HCT116 (cell line): ENCODE measurements around the gene RHBDD1.

Experiments
- EGR1 ChIP-seq: IDR thresholded peaks from 2 replicates; pipeline ENCODE4 v1.6.1; 2012; ENCODE audit warnings: low read depth
- EZH2phosphoT487 ChIP-seq: fragments of 200-600 bp; IDR thresholded peaks from 2 replicates; pipeline ENCODE4 v1.6.1; 2018; ENCODE audit warnings: antibody characterized with exemption, borderline replicate concordance
- POLR2A ChIP-seq: IDR thresholded peaks from 2 replicates; pipeline ENCODE4 v1.7.0; 2011; ENCODE audit warnings: borderline replicate concordance; ENCODE audit not compliant: insufficient read depth, insufficient read length; ENCODE audit errors: extremely low read depth
- POLR2AphosphoS5 ChIP-seq: IDR thresholded peaks from 2 replicates; pipeline ENCODE4 v1.6.1; 2011; ENCODE audit warnings: mild to moderate bottlenecking, low read depth, low read length, moderate library complexity
- RAD21 ChIP-seq: IDR thresholded peaks from 2 replicates; pipeline ENCODE4 v1.6.1; 2012; ENCODE audit warnings: low read depth, mild to moderate bottlenecking
- TCF7L2 ChIP-seq: IDR thresholded peaks from 2 replicates; pipeline ENCODE4 v1.7.0; 2011; ENCODE audit warnings: borderline replicate concordance, inconsistent platforms; ENCODE audit not compliant: insufficient read depth, insufficient read length; ENCODE audit errors: extremely low read depth
- ZNF274 ChIP-seq: fragments of 200-500 bp; sonication (Bioruptor generic); IDR thresholded peaks from 2 replicates; pipeline ENCODE4 v1.6.1; 2014; ENCODE audit warnings: mild to moderate bottlenecking, low read depth, low read length, inconsistent platforms
- TF ChIP-seq, protein P1 (sequence below): IDR thresholded peaks from 2 replicates; pipeline ENCODE4 v1.6.1; 2012; ENCODE audit warnings: low read depth
- TF ChIP-seq, protein P2 (sequence below), 3 experiments: fragments of 200-600 bp in 1 of 3; sonication (generic) in 1 of 3; IDR thresholded peaks in 2 of 3; conservative IDR thresholded peaks in 1 of 3; 2 replicates each; pipeline ENCODE4 v1.5.1; 2012 to 2017; ENCODE audit warnings: low read depth in 2 of 3, low read length in 2 of 3, antibody characterized with exemption in 1 of 3, borderline replicate concordance in 1 of 3, control low read depth in 1 of 3, mild to moderate bottlenecking in 1 of 3, mixed read lengths in 1 of 3, mixed run types in 1 of 3, moderate library complexity in 1 of 3; ENCODE audit not compliant: insufficient read depth in 1 of 3
- TF ChIP-seq, protein P3 (sequence below): IDR thresholded peaks from 2 replicates; pipeline ENCODE4 v1.6.1; 2012

DNA sequence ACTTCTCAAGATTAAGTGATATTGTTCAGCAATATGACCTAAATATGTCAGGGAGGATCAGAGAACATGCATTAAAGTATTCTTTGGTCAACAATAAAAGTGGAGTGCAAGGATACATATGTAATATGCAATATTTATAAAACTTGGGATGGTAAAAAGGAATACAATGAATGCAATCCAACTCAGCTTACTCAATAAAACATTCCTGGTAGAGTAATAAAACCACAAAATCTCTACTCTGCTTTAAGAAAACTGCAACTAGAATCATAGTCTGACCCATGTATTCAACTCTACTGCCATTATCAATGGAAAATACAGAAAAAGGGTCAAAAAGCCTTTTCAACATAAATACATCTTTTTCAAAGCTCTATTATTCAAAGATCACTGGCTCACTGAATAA lies 47.8 kb upstream of the RHBDD1 start:
- TF ChIP-seq, protein P1, sequence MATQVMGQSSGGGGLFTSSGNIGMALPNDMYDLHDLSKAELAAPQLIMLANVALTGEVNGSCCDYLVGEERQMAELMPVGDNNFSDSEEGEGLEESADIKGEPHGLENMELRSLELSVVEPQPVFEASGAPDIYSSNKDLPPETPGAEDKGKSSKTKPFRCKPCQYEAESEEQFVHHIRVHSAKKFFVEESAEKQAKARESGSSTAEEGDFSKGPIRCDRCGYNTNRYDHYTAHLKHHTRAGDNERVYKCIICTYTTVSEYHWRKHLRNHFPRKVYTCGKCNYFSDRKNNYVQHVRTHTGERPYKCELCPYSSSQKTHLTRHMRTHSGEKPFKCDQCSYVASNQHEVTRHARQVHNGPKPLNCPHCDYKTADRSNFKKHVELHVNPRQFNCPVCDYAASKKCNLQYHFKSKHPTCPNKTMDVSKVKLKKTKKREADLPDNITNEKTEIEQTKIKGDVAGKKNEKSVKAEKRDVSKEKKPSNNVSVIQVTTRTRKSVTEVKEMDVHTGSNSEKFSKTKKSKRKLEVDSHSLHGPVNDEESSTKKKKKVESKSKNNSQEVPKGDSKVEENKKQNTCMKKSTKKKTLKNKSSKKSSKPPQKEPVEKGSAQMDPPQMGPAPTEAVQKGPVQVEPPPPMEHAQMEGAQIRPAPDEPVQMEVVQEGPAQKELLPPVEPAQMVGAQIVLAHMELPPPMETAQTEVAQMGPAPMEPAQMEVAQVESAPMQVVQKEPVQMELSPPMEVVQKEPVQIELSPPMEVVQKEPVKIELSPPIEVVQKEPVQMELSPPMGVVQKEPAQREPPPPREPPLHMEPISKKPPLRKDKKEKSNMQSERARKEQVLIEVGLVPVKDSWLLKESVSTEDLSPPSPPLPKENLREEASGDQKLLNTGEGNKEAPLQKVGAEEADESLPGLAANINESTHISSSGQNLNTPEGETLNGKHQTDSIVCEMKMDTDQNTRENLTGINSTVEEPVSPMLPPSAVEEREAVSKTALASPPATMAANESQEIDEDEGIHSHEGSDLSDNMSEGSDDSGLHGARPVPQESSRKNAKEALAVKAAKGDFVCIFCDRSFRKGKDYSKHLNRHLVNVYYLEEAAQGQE: no peak
- TF ChIP-seq, protein P2, sequence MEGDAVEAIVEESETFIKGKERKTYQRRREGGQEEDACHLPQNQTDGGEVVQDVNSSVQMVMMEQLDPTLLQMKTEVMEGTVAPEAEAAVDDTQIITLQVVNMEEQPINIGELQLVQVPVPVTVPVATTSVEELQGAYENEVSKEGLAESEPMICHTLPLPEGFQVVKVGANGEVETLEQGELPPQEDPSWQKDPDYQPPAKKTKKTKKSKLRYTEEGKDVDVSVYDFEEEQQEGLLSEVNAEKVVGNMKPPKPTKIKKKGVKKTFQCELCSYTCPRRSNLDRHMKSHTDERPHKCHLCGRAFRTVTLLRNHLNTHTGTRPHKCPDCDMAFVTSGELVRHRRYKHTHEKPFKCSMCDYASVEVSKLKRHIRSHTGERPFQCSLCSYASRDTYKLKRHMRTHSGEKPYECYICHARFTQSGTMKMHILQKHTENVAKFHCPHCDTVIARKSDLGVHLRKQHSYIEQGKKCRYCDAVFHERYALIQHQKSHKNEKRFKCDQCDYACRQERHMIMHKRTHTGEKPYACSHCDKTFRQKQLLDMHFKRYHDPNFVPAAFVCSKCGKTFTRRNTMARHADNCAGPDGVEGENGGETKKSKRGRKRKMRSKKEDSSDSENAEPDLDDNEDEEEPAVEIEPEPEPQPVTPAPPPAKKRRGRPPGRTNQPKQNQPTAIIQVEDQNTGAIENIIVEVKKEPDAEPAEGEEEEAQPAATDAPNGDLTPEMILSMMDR (IDR thresholded peaks at IDR 0.05 in 2 of 3, conservative IDR thresholded peaks at IDR 0.05 in 1 of 3; ENCODE audit: borderline replicate concordance in 1 of 3, insufficient read depth in 1 of 3, low read depth in 2 of 3, low read length in 2 of 3): no peak
- TF ChIP-seq POLR2A: no peak
- no peak for TF ChIP-seq POLR2AphosphoS5
- no peak for TF ChIP-seq ZNF274
- no peak for TF ChIP-seq EGR1
- TF ChIP-seq RAD21: no peak
- no peak for TF ChIP-seq TCF7L2
- TF ChIP-seq EZH2phosphoT487: no peak
- TF ChIP-seq, protein P3, sequence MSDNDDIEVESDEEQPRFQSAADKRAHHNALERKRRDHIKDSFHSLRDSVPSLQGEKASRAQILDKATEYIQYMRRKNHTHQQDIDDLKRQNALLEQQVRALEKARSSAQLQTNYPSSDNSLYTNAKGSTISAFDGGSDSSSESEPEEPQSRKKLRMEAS: no peak
